Naive thymus-derived CD4-positive, alpha-beta T cell (primary cell): ENCODE data around the gene FIG4. TPM values are rescaled to one million over a fixed set of nuclear protein-coding genes. Genes with fewer than 3 reads are reported as not detected.

ENCODE experiments used
- ATAC-seq: fragments of 150-1000 bp; cut with Tn5 transposase; 2 replicates; pipeline ENCODE4 v1.10.0; 2021; ENCODE audit warnings: mild to moderate bottlenecking, moderate library complexity
- CTCF ChIA-PET: fragments of 350-600 bp; sonication (Branson Sonifier 250); formaldehyde crosslinking; loops from one replicate; lab custom pipeline; 2021; ENCODE audit warnings: antibody characterized with exemption; lab: Charles Lee
- POLR2A ChIA-PET: fragments of 350-600 bp; sonication (Branson Sonifier 250); formaldehyde crosslinking; loops from one replicate; lab custom pipeline; 2021; ENCODE audit warnings: antibody characterized with exemption, inconsistent platforms; lab: Charles Lee
- DNase-seq, 9 donors: peaks; one replicate each; pipeline versions ENCODE4 v3.0.0 to v3.0.0-alpha.2; 2020 to 2022; ENCODE audit warnings: mixed read lengths in 1 of 9
- H3K27ac ChIP-seq: one replicate; pipeline ENCODE4 v1.7.0; 2013; ENCODE audit warnings: mild to moderate bottlenecking, low read depth, low read length, moderate library complexity
- H3K27me3 ChIP-seq, 2 donors: one replicate each; pipeline ENCODE4 v1.7.0; 2013; ENCODE audit warnings: low read length in 2 of 2, mild to moderate bottlenecking in 2 of 2, moderate library complexity in 2 of 2; ENCODE audit not compliant: control insufficient read depth in 2 of 2, insufficient read depth in 2 of 2
- H3K36me3 ChIP-seq, 3 experiments: 1 replicate in 2 of 3; 2 replicates in 1 of 3; pipeline ENCODE4 v1.7.0; 2013; ENCODE audit warnings: low read length in 3 of 3, mild to moderate bottlenecking in 3 of 3, moderate library complexity in 1 of 3; ENCODE audit not compliant: insufficient read depth in 3 of 3, control insufficient read depth in 2 of 3
- H3K4me1 ChIP-seq, 2 donors: one replicate each; pipeline ENCODE4 v1.7.0; 2013; ENCODE audit warnings: low read length in 2 of 2, mild to moderate bottlenecking in 2 of 2, moderate library complexity in 1 of 2; ENCODE audit not compliant: control insufficient read depth in 2 of 2, insufficient read depth in 2 of 2
- H3K4me3 ChIP-seq: 2 replicates; pipeline ENCODE4 v1.7.0; 2013; ENCODE audit warnings: mild to moderate bottlenecking, low read length
- H3K9me3 ChIP-seq, 3 experiments: 1 replicate in 2 of 3; 2 replicates in 1 of 3; pipeline ENCODE4 v1.7.0; 2013; ENCODE audit warnings: low read length in 3 of 3; ENCODE audit not compliant: control insufficient read depth in 2 of 3
- H3K27ac Mint-ChIP-seq, 9 donors: one replicate each; pipeline ENCODE4 v1.8.0; 2020 to 2022; ENCODE audit warnings: mixed read lengths in 9 of 9, mild to moderate bottlenecking in 8 of 9, moderate library complexity in 5 of 9, inconsistent platforms in 2 of 9
- H3K27me3 Mint-ChIP-seq, 5 donors: one replicate each; pipeline ENCODE4 v1.8.0; 2021 to 2022; ENCODE audit warnings: mixed read lengths in 5 of 5, mild to moderate bottlenecking in 1 of 5
- H3K36me3 Mint-ChIP-seq, 5 donors: one replicate each; pipeline ENCODE4 v1.8.0; 2020 to 2022; ENCODE audit warnings: mixed read lengths in 5 of 5, mild to moderate bottlenecking in 3 of 5, inconsistent platforms in 1 of 5
- H3K4me1 Mint-ChIP-seq, 7 donors: one replicate each; pipeline ENCODE4 v1.8.0; 2020 to 2022; ENCODE audit warnings: mixed read lengths in 7 of 7, mild to moderate bottlenecking in 3 of 7, inconsistent platforms in 1 of 7
- H3K4me3 Mint-ChIP-seq, 10 donors: one replicate each; pipeline ENCODE4 v1.8.0; 2020 to 2022; ENCODE audit warnings: mild to moderate bottlenecking in 10 of 10, mixed read lengths in 10 of 10, moderate library complexity in 6 of 10, inconsistent platforms in 2 of 10
- H3K9me3 Mint-ChIP-seq, 11 donors: one replicate each; pipeline ENCODE4 v1.8.0; 2020 to 2022; ENCODE audit warnings: mixed read lengths in 11 of 11, mild to moderate bottlenecking in 4 of 11, inconsistent platforms in 1 of 11, moderate library complexity in 1 of 11
- intact Hi-C, 2 donors: fragments of 100-400 bp; cut with micrococcal nuclease; formaldehyde crosslinking; loops; one replicate each; pipeline ENCODE4 v1.15.1; 2023
- polyA plus RNA-seq, 2 donors: library from polyadenylated mRNA; unstranded; fragments of 300-500 nt; fragmentation: Illumina TruSeq; gene quantifications; one replicate each; pipeline ENCODE4 v1.2.3, GENCODE V29; 2021
- total RNA-seq, 6 experiments: library from RNA in 5 of 6; stranded (reverse) in 5 of 6; gene quantifications; 1 replicate in 5 of 6; 2 replicates in 1 of 6; pipeline ENCODE4 v1.2.3 and lab custom pipeline; 2021 to 2026

Gene FIG4
- total and polyA plus RNA-seq, 7 experiments from 2014 or later = 6.8 to 16.5 (median 13.4) TPM

- CTCF ChIA-PET = interaction anchor here (0.6 kb wide), 1 partner anchor 655 kb away, joined by 3 read pairs; no protein-coding TSS in a partner anchor
- peaks cover 18 to 66% (median 52%) of the 10 kb centered on the region in 5 donors for H3K36me3 Mint-ChIP-seq
- H3K4me1 Mint-ChIP-seq = no peaks in the 10 kb centered on the region
- Histone ChIP-seq H3K4me1 (no peaks in the 10 kb centered on the region), H3K9me3 (no peaks in the 10 kb centered on the region), H3K4me3 (no peak overlapping the region), H3K27ac (no peak overlapping the region), H3K36me3 (peaks cover 3 to 33% (median 7%) of the 10 kb centered on the region in 3 experiments), H3K27me3 (no peaks in the 10 kb centered on the region)
- H3K27me3 Mint-ChIP-seq = no peaks in the 10 kb centered on the region
- POLR2A ChIA-PET = no interaction called here
- no peak overlapping the region for H3K4me3 Mint-ChIP-seq
- no peak overlapping the region for H3K27ac Mint-ChIP-seq
- intact Hi-C loops = no loop called here
- DNase-seq = no peak
- no peak for ATAC-seq
- H3K9me3 Mint-ChIP-seq = peaks cover 0 to 2% (median 0%) of the 10 kb centered on the region in 11 donors
Observed at GRCh38 chr6:109736273-109737025, 45.4 kb downstream of the FIG4 start.

GRCh38 chr6:109738255-109738654 is 47.2 kb downstream of the FIG4 start:
- no peak for ATAC-seq
- H3K36me3 Mint-ChIP-seq = peaks cover 18 to 73% (median 68%) of the 10 kb centered on the region in 5 donors

GRCh38 chr6:109738667-109739066 is 47.6 kb downstream of the FIG4 start:
- no peak overlapping the region for H3K27ac ChIP-seq
- peaks cover 19 to 77% (median 70%) of the 10 kb centered on the region in 5 donors for H3K36me3 Mint-ChIP-seq
- POLR2A ChIA-PET = no interaction called here
- peaks cover 0 to 2% (median 0%) of the 10 kb centered on the region in 11 donors for H3K9me3 Mint-ChIP-seq
- no peak overlapping the region for H3K4me3 ChIP-seq
- intact Hi-C loops = no loop called here
- H3K27ac Mint-ChIP-seq = peak overlapping the region in 1 of 9 donors; percentile 8
- no peaks in the 10 kb centered on the region for H3K27me3 Mint-ChIP-seq
- H3K4me3 Mint-ChIP-seq = no peak overlapping the region
- CTCF ChIA-PET = no interaction called here
- H3K4me1 ChIP-seq = no peaks in the 10 kb centered on the region
- H3K9me3 ChIP-seq = no peaks in the 10 kb centered on the region
- no peak for ATAC-seq
- no peaks in the 10 kb centered on the region for H3K4me1 Mint-ChIP-seq
- DNase-seq = no peak
- H3K36me3 ChIP-seq = peaks cover 3 to 37% (median 7%) of the 10 kb centered on the region in 3 experiments
- no peaks in the 10 kb centered on the region for H3K27me3 ChIP-seq

More at GRCh38 chr6:109738255-109738654, 47.2 kb downstream of the FIG4 start:
- H3K27ac ChIP-seq = no peak overlapping the region
- ChIA-PET POLR2A (no interaction called here), CTCF (no interaction called here)
- no peak overlapping the region for H3K4me3 ChIP-seq
- peaks cover 3 to 33% (median 7%) of the 10 kb centered on the region in 3 experiments for H3K36me3 ChIP-seq
- Mint-ChIP-seq H3K4me3 (no peak overlapping the region), H3K4me1 (no peaks in the 10 kb centered on the region), H3K27me3 (no peaks in the 10 kb centered on the region), H3K9me3 (peaks cover 0 to 2% (median 0%) of the 10 kb centered on the region in 11 donors), H3K27ac (peak overlapping the region in 1 of 9 donors; percentile 8)
- intact Hi-C loops = no loop called here
- H3K9me3 ChIP-seq = no peaks in the 10 kb centered on the region
- no peaks in the 10 kb centered on the region for H3K27me3 ChIP-seq
- no peak for DNase-seq
- no peaks in the 10 kb centered on the region for H3K4me1 ChIP-seq

GRCh38 chr6:109739686-109740085 is 48.6 kb downstream of the FIG4 start:
- H3K4me3 Mint-ChIP-seq = no peak overlapping the region
- POLR2A ChIA-PET = no interaction called here
- ATAC-seq = no peak
- Histone ChIP-seq H3K9me3 (no peaks in the 10 kb centered on the region), H3K4me3 (no peak overlapping the region), H3K27me3 (no peaks in the 10 kb centered on the region), H3K27ac (no peak overlapping the region), H3K36me3 (peaks cover 3 to 43% (median 7%) of the 10 kb centered on the region in 3 experiments), H3K4me1 (no peaks in the 10 kb centered on the region)
- peak overlapping the region in 1 of 9 donors; percentile 68 for H3K27ac Mint-ChIP-seq
- H3K27me3 Mint-ChIP-seq = no peaks in the 10 kb centered on the region
- no peak for DNase-seq
- H3K9me3 Mint-ChIP-seq = peaks cover 0 to 2% (median 0%) of the 10 kb centered on the region in 11 donors
- H3K36me3 Mint-ChIP-seq = peaks cover 24 to 87% (median 70%) of the 10 kb centered on the region in 5 donors
- no peaks in the 10 kb centered on the region for H3K4me1 Mint-ChIP-seq
- intact Hi-C loops = no loop called here
- CTCF ChIA-PET = no interaction called here

- H3K4me1 Mint-ChIP-seq = no peaks in the 10 kb centered on the region
- Histone ChIP-seq H3K4me1 (no peaks in the 10 kb centered on the region), H3K36me3 (peaks cover 0 to 34% (median 7%) of the 10 kb centered on the region in 3 experiments), H3K4me3 (no peak overlapping the region), H3K27ac (no peak overlapping the region), H3K27me3 (no peaks in the 10 kb centered on the region), H3K9me3 (no peaks in the 10 kb centered on the region)
- ATAC-seq (peak; percentile 48), DNase-seq (no peak)
- no peak overlapping the region for H3K27ac Mint-ChIP-seq
- peaks cover 0 to 4% (median 0%) of the 10 kb centered on the region in 11 donors for H3K9me3 Mint-ChIP-seq
- H3K4me3 Mint-ChIP-seq = no peak overlapping the region
- ChIA-PET CTCF (no interaction called here), POLR2A (no interaction called here)
- intact Hi-C loops = no loop called here
- no peaks in the 10 kb centered on the region for H3K27me3 Mint-ChIP-seq
- H3K36me3 Mint-ChIP-seq = peaks cover 21 to 86% (median 62%) of the 10 kb centered on the region in 5 donors
Observed at GRCh38 chr6:109740787-109741186, 49.7 kb downstream of the FIG4 start.

- no peaks in the 10 kb centered on the region for H3K27me3 Mint-ChIP-seq
- no peak for ATAC-seq
- H3K27ac Mint-ChIP-seq = no peak overlapping the region
- H3K4me1 Mint-ChIP-seq = no peaks in the 10 kb centered on the region
- no peak for DNase-seq
- H3K36me3 Mint-ChIP-seq = peaks cover 14 to 62% (median 41%) of the 10 kb centered on the region in 5 donors
- Histone ChIP-seq H3K27me3 (no peaks in the 10 kb centered on the region), H3K36me3 (peaks cover 0 to 15% (median 7%) of the 10 kb centered on the region in 3 experiments), H3K27ac (no peak overlapping the region), H3K9me3 (no peaks in the 10 kb centered on the region), H3K4me1 (no peaks in the 10 kb centered on the region), H3K4me3 (no peak overlapping the region)
- ChIA-PET CTCF (no interaction called here), POLR2A (no interaction called here)
- peaks cover 0 to 4% (median 0%) of the 10 kb centered on the region in 11 donors for H3K9me3 Mint-ChIP-seq
- intact Hi-C loops = no loop called here
- no peak overlapping the region for H3K4me3 Mint-ChIP-seq
Observed at GRCh38 chr6:109743739-109744138, 52.6 kb downstream of the FIG4 start.
